Measurements from ENCODE around the gene LHX2. TPM values are rescaled to one million over a fixed set of nuclear protein-coding genes. Genes with fewer than 3 reads are reported as not detected.
"Not testable (repeated sequence)": the region's sequence is repeated elsewhere in the genome, so short reads cannot be mapped to it uniquely, and the experiment has no call there.

Gene LHX2
- total RNA-seq, 4 donors from 2014 or later, result 1.1 to 13.4 (median 2.4) TPM

DNA sequence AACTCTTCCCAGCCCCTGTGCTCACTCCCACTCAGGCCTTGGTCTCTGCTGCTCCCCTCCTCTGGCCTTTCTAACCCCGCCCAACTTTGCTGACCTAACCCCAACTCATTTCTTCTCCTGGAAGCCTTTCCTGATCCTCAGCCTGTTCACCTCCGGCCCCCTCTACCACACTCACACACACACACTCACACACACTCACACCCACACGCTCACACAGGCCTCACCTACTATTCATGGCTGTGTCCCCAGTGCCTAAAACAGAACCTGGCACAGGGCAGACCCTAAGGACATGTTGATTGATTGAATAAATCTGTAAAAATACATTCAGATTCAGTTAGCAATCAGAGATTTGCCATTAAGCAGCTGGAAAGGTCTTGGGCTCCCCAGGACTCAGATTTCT is 28.5 kb upstream of the LHX2 start:
- TF ChIP-seq CTCF (IDR thresholded peaks at IDR 0.05) (no peak), POLR2A (IDR thresholded peaks at IDR 0.05) (no peak)

GRCh38 chr9:123984802-123985201 is 26.8 kb upstream of the LHX2 start:
- DNase-seq (ENCODE audit: low spot score in 2 of 2), result no peak
- TF ChIP-seq CTCF (IDR thresholded peaks at IDR 0.05), result no peak
- no peak for TF ChIP-seq POLR2A (IDR thresholded peaks at IDR 0.05)
- WGBS, 2 donors, result 81 to 94% methylated on average over 3 of the region's 3 CpGs
- intact Hi-C loops (cut with DNase I; ENCODE audit: low total_unique reads), result no loop called here
- no peak overlapping the region for H3K4me3 ChIP-seq (ENCODE audit: low read depth, poor library complexity, severe bottlenecking)

More for the DNA sequence above, 28.5 kb upstream of the LHX2 start:
- intact Hi-C loops (cut with DNase I; ENCODE audit: low total_unique reads), result no loop called here
- no peak for DNase-seq (ENCODE audit: low spot score in 2 of 2)
- WGBS, 2 donors, result 90 to 91% methylated on average over 3 of the region's 3 CpGs
- no peak overlapping the region for H3K4me3 ChIP-seq (ENCODE audit: low read depth, poor library complexity, severe bottlenecking)

GRCh38 chr9:123985869-123986268 is 25.7 kb upstream of the LHX2 start:
- intact Hi-C loops (cut with DNase I; ENCODE audit: low total_unique reads), result no loop called here
- no peak overlapping the region for H3K4me3 ChIP-seq (ENCODE audit: low read depth, poor library complexity, severe bottlenecking)
- DNase-seq (ENCODE audit: low spot score in 2 of 2), result no peak
- TF ChIP-seq CTCF (IDR thresholded peaks at IDR 0.05) (no peak), POLR2A (IDR thresholded peaks at IDR 0.05) (no peak)
- WGBS, 2 donors, result 82 to 87% methylated on average over 4 of the region's 4 CpGs

DNA sequence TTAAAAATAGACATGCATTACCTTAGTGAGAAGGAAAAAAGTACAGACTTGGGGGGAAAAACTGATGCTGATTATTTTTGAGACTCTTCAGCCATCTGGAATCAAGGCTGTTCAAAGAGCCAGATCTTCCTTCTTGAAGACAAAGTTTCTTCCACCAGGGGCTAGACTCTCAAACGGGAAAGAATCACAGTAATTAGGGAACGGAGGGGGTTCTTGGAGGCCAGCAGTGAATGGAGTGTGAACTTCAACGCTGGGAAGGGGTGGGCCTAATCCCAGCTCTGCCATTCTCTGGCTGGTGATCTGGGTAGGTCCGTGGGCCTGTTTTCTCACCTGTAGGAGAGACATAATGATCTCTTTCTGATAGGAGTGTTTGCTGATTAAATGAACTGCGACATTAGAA is 21.1 kb upstream of the LHX2 start:
- intact Hi-C loops (cut with DNase I; ENCODE audit: low total_unique reads), result no loop called here
- 65 to 66% methylated on average over 5 of the region's 5 CpGs for WGBS, 2 donors
- no peak for DNase-seq (ENCODE audit: low spot score in 2 of 2)
- TF ChIP-seq CTCF (IDR thresholded peaks at IDR 0.05), result no peak
- H3K4me3 ChIP-seq (ENCODE audit: low read depth, poor library complexity, severe bottlenecking), result no peak overlapping the region

- intact Hi-C loops (cut with DNase I; ENCODE audit: low total_unique reads), result not testable (repeated sequence)
These were observed 18.9 kb upstream of the LHX2 start for GRCh38 chr9:123992679-123993078.

GRCh38 chr9:123996731-123997421 is 14.7 kb upstream of the LHX2 start:
- intact Hi-C loops (cut with DNase I; ENCODE audit: low total_unique reads), result no loop called here
- TF ChIP-seq POLR2A (IDR thresholded peaks at IDR 0.05) (no peak), CTCF (IDR thresholded peaks at IDR 0.05) (no peak)
- H3K4me3 ChIP-seq (ENCODE audit: low read depth, poor library complexity, severe bottlenecking), result no peak overlapping the region
- 12 to 15% methylated on average over 23 of the region's 23 CpGs for WGBS, 2 donors
- no peak for DNase-seq (ENCODE audit: low spot score in 2 of 2)

More at GRCh38 chr9:123992679-123993078, 18.9 kb upstream of the LHX2 start:
- not testable (repeated sequence) for DNase-seq (ENCODE audit: low spot score in 2 of 2); H3K4me3 ChIP-seq (ENCODE audit: low read depth, poor library complexity, severe bottlenecking)
- WGBS, 2 donors, result 76 to 79% methylated on average over 12 to 14 of the region's 16 CpGs
